SK-N-DZ (cell line): ENCODE data around the gene IFITM1.
"Not testable (repeated sequence)": the region's sequence is repeated elsewhere in the genome, so short reads cannot be mapped to it uniquely, and the experiment has no call there.

Source experiments
- DNase-seq: peaks from one replicate; pipeline ENCODE4 v3.0.0-alpha.2; 2015; ENCODE audit warnings: low spot score

The IFITM1 gene

GRCh38 chr11:326592-326841 is 12.7 kb downstream of the IFITM1 start:
- DNase-seq = no peak

- DNase-seq = no peak
These were observed 13.2 kb downstream of the IFITM1 start for GRCh38 chr11:326842-327580.

- DNase-seq = no peak
These were observed 13.7 kb downstream of the IFITM1 start for GRCh38 chr11:327581-327923.

GRCh38 chr11:328012-328411 is 14.2 kb downstream of the IFITM1 start:
- DNase-seq = no peak

GRCh38 chr11:328516-329100 is 14.8 kb downstream of the IFITM1 start:
- not testable (repeated sequence) for DNase-seq

- DNase-seq = no peak
These were observed 16.0 kb downstream of the IFITM1 start for GRCh38 chr11:329886-330253.

GRCh38 chr11:330307-330693 is 16.5 kb downstream of the IFITM1 start:
- no peak for DNase-seq

- DNase-seq = no peak
These were observed 17.0 kb downstream of the IFITM1 start for GRCh38 chr11:330694-331357.

GRCh38 chr11:331358-332060 is 17.7 kb downstream of the IFITM1 start:
- no peak for DNase-seq

- DNase-seq = no peak
These were observed 19.0 kb downstream of the IFITM1 start for GRCh38 chr11:332651-333480.

- not testable (repeated sequence) for DNase-seq
These were observed 19.9 kb downstream of the IFITM1 start for GRCh38 chr11:333616-334263.

- DNase-seq = no peak
These were observed 20.6 kb downstream of the IFITM1 start for GRCh38 chr11:334264-334994.

GRCh38 chr11:335779-336658 is 22.2 kb downstream of the IFITM1 start:
- DNase-seq = no peak

GRCh38 chr11:336659-337198 is 22.9 kb downstream of the IFITM1 start:
- no peak for DNase-seq

- DNase-seq = no peak
These were observed 23.9 kb downstream of the IFITM1 start for GRCh38 chr11:337711-338110.

- no peak for DNase-seq
These were observed 26.1 kb downstream of the IFITM1 start for GRCh38 chr11:339963-340362.

GRCh38 chr11:340539-341512 is 27.0 kb downstream of the IFITM1 start:
- DNase-seq = no peak

- no peak for DNase-seq
These were observed 28.5 kb downstream of the IFITM1 start for GRCh38 chr11:342328-342727.
